PFSK-1 (cell line): ENCODE data around the gene TRAM2.

Experiments used
- POLR2AphosphoS5 ChIP-seq: IDR thresholded peaks from 2 replicates; pipeline ENCODE4 v1.6.1; 2012; ENCODE audit warnings: low read depth, mild to moderate bottlenecking, control low read depth, low read length, moderate library complexity
- SIN3A ChIP-seq: IDR thresholded peaks from 2 replicates; pipeline ENCODE4 v1.6.1; 2012; ENCODE audit warnings: mild to moderate bottlenecking, low read length, moderate library complexity, borderline replicate concordance; ENCODE audit not compliant: insufficient read depth

DNA sequence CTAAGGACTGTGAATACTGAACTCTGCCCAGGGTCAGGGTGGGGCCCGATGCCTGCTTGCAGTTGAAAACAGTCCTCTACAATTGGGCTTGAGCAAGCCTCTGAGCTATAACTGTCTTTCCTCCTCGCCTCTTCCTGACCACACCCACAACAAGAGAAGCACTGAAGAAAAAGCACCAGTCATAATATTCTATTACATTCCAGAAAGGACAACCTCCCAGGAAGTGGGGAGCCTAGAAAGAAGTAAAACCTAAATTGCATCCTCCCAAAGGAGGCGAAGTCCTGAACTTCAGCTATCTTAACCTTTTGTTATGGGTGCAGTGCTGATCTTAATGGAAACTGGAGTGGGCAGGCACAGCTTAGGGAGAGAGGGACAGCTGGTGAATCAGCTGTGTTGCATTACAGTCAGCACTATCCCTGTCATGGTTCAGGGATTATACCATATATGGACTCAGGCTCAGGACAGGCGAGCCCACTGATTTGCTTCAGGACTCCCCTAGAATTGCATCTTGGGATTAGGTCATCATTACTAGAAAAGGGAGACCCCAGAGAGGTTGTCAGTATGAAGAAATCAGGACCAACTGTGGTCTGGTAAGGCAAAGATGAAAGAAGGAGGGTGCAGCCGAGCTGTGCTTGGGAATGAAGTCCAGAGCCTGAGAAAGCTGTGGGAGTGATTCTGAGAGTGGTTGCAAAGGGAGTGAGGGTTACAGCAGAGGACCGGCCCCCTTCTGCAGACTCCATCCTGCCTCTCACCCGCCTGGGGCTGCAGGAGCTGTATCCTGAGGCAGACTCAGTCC, 18.3 kb upstream of the TRAM2 start:
- TF ChIP-seq POLR2AphosphoS5 (no peak), SIN3A (peak; percentile 97; the same call in 1 of the 2 replicates)
